HG03159 (cell line): ENCODE results near the gene GUCD1.
"Not testable (repeated sequence)": the region's sequence is repeated elsewhere in the genome, so short reads cannot be mapped to it uniquely, and the experiment has no call there.

Experiments
- ATAC-seq: cut with Tn5 transposase; IDR thresholded peaks from one replicate; pipeline ENCODE4 v1.9.1; 2021; ENCODE audit warnings: mild to moderate bottlenecking, moderate library complexity; ENCODE audit not compliant: unreplicated experiment

GUCD1 gene

GRCh38 chr22:24554313-24555164, at the start of gene GUCD1:
Gene GUCD1, minus strand, starts transcription at chr22:24555138. Its CDS starts 147 bp downstream, at chr22:24554991.
- peak; percentile 9 for ATAC-seq

- not testable (repeated sequence) for ATAC-seq
Measured at GRCh38 chr22:24603770-24604629, 49.1 kb upstream of the GUCD1 start.

GRCh38 chr22:24602847-24603769, 48.2 kb upstream of the GUCD1 start, which contains the start of gene GGT1:
Gene GGT1, plus strand, starts transcription at chr22:24603193. Its CDS starts 7,889 bp downstream, at chr22:24611082.
- ATAC-seq: not testable (repeated sequence)

- ATAC-seq: not testable (repeated sequence)
Measured at GRCh38 chr22:24602105-24602749, 47.3 kb upstream of the GUCD1 start.

- no peak for ATAC-seq
Measured at GRCh38 chr22:24601217-24602104, 46.5 kb upstream of the GUCD1 start.

- ATAC-seq: not testable (repeated sequence)
Measured at GRCh38 chr22:24599958-24600715, 45.2 kb upstream of the GUCD1 start.

GRCh38 chr22:24599514-24599913, 44.6 kb upstream of the GUCD1 start:
- no peak for ATAC-seq

GRCh38 chr22:24597076-24597475, 42.1 kb upstream of the GUCD1 start:
- not testable (repeated sequence) for ATAC-seq

GRCh38 chr22:24595863-24596262, 40.9 kb upstream of the GUCD1 start:
- no peak for ATAC-seq

- no peak for ATAC-seq
Measured at GRCh38 chr22:24595228-24595627, 40.3 kb upstream of the GUCD1 start.

- ATAC-seq: no peak
Measured at GRCh38 chr22:24594569-24595120, 39.7 kb upstream of the GUCD1 start.

- no peak for ATAC-seq
Measured at GRCh38 chr22:24593836-24594568, 39.1 kb upstream of the GUCD1 start.

GRCh38 chr22:24593559-24593835, 38.6 kb upstream of the GUCD1 start:
- ATAC-seq: not testable (repeated sequence)

GRCh38 chr22:24592851-24593558, 38.1 kb upstream of the GUCD1 start, which contains the start of gene LRRC75B:
Gene LRRC75B, minus strand, starts transcription at chr22:24593073. Its CDS starts 34 bp downstream, at chr22:24593039.
- peak; percentile 85 for ATAC-seq

GRCh38 chr22:24592058-24592850, 37.3 kb upstream of the GUCD1 start:
- ATAC-seq: peak; percentile 15

GRCh38 chr22:24591286-24591830, 36.4 kb upstream of the GUCD1 start:
- ATAC-seq: no peak
